GM21447 (cell line): ENCODE data around the gene RASD1.

Source experiments
- ATAC-seq: cut with Tn5 transposase; IDR thresholded peaks from one replicate; pipeline ENCODE4 v1.9.1; 2021; ENCODE audit not compliant: unreplicated experiment

Gene RASD1

DNA sequence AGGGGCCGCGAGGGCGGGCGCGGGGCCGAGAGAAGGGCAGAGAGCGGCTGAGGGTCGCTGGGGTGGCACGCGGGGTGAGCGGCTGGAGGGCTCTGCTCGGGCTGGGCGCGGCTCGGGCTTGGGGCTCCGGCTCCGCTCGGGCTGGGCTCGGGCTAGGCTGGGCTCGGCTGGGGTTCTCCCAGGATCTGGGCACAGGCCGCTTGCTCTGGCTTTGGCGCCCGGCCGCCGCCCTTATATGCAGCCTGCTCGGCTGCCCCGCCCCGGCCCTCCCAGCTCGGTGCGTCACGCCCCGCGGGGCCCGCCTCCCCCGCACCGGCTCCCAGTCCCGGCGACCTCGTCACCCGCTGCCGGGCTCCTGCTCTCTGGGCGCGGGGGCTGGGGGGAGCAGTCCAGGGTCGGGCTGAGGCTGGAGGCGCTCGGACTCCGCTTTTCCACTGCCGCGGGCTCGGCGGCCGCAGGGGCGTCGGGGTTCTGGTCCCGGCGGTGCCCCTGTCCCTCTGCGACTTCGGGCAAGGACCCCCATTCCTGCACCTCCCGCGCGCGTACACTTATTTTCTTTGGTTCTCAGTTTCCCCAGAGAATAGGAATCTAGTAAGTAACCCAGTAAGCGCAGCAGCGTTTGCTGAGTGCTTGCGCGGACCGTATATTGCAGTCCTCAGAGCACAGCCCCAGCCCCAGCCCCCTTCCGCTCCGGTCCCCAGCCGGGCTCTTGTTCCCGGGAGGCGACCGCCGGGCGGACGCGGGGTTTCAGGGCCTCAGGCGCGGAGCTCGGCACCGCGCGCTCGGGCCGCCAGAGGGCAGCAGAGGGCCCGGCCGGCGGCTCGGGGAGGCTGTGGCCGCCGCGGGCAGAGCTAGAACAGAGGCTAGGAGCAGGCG lies at the start of gene RASD1:
RASD1 (minus strand) TSS at position 207 of the 876 bp plus-strand sequence. CDS start 214 bp downstream, outside the sequence.
- peak; percentile 62 for ATAC-seq

DNA sequence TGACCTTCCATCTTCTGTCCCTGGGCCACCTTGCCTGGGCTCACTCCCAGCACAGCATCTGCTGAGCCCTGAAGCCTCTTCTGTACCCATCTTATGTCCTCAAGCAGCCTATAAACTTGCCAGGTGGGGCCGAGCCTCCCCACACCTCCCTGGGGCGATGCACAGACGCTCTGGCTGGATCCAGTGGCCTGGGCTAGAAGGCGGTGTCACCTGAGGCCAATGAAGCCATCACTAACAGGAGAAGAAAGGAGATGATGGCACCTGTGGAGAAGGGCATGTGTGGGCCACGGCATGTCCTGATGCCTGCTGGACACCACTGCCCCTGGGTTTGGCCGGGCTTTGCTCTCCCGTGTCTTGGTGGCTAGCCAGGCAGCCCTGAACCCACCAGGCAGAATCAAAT lies 49.8 kb upstream of the RASD1 start:
- ATAC-seq = no peak

DNA sequence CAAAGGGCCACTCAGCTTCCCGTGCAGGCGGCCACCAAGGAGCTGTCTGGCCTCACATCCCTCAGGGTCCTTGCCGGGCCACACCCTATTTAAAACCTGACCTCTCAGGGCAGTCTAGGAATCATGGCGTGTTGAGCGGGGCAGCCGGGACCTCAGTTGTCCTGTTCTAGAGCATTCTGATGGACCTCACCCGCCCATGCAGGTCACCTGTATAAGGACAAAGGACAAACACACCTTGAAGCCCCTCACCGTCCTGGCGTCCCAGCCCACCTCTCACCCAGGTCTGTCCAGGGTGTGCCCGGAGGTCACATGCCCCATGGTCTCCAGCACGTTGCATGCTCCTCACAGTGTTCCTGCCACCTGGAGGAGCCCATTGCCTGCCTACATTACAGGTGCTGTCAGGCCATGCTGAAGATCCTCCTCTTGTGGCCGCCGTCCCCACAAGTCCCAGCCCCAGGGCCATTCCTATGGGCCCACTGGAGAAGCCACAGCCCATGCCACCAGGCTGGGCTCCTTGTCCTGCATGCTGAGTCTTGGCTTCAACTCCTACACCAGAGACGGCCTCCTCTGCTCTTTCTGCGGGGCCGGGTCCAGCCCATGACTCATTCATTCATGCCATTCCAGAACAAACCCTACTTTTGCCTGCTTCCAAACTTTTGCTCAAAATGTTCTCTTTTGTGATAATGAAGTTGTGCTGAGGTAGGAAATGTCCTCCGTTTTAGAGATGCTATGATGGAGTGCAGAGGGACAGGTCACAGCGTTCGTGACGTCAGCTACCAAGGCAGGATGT lies 49.0 kb upstream of the RASD1 start:
- no peak for ATAC-seq

- ATAC-seq = no peak
Measured at GRCh38 chr17:17542906-17543635, 46.9 kb upstream of the RASD1 start.

DNA sequence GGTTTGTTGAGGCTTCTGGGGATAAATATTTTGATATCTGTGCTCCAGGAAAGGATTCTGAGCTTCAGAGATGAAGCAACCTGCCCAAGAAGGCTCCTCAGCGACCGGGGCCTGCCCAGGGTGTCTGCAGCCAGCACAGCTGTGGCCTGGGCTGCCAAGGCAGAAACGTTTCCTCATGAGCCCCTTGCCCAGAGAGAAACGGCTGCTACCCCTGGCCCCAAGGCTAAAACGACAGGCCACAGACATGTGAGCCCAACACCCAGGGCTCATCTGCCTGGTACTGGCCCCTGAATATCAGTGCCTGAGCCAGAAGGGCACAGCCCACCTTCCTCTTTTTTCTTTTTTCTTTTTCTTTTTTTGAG lies 45.4 kb upstream of the RASD1 start:
- ATAC-seq = no peak

DNA sequence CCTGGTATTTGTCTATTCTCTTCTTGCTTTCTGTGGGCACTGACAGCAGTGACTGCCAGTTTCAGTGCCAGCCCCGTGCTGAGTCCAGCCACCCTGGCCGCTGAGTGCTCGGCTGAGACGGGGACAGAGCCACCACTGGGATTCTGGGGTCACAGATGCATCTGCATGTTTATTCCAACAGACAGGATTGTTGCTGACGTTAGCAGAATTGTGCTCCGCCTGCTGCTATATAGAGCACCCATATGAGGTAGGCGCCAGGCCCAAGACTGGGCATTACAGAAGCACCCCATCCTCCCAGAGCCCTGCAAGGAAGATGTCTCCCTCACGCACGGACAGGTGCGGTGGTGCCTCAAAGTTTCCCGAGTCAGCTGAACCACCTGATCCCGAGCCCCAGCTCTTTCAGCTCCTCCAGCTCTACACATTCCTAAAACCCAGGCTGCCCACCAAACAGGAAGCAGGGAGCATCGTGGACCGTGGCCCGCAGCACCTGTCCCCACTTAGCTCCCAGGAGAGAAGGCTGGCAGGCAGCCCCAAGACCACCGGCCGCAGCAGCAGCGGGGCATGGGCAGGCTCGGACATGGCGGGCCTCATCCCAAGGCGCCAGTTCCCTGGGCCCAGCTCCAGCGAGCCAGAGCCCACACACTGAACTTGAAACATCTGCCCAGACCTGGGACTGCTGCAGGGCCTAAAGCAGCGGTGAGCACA lies 44.9 kb upstream of the RASD1 start:
- no peak for ATAC-seq

- ATAC-seq = no peak
Measured at GRCh38 chr17:17540278-17540906, 44.2 kb upstream of the RASD1 start.

GRCh38 chr17:17539591-17539990 lies 43.4 kb upstream of the RASD1 start:
- no peak for ATAC-seq

DNA sequence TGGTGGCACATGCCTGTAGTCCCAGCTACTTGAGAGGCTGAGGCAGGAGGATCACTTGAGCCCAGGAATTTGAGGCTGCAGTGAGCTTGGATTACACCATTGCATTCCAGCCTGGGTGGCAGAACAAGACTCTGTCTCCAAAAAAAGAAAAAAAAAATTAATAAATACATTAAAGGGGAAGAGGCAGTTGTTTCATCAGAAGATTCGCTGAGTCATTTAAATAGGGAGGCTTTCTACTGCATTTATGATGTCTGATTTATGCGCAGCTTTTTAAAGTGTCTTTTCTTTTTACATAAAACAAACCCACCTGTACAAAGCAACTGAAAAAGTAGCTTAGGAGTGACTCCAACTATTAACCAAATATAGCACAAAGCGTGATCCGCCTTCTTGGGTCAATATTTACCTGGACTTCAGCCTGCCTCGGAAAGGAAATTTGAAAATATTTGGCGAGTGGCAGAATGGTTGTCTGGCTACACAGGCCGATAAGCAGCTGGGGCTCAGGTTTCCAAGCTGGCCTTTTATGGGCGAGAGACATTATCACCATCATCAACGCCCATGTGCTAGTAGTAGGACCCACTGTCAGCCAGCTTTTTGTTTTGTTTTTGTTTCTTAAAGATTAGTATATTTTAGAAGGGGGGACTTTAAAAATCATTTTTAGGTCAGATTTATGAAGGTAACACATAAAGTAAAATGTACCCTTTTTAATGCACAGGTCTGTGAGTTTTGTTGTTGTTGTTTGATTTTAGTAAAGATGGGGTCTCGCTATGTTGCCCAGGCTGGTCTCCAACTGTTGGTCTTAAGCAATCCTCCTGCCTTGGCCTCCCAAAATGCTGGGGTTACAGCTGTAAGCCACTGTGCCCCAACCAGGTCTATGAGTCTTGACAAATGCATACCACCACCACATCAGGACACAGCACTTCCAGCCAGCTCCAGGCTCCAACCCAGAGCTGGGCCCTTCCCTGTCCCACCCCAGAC lies 42.5 kb upstream of the RASD1 start:
- ATAC-seq = no peak

- ATAC-seq = no peak
Measured at GRCh38 chr17:17537311-17538099, 41.3 kb upstream of the RASD1 start.

DNA sequence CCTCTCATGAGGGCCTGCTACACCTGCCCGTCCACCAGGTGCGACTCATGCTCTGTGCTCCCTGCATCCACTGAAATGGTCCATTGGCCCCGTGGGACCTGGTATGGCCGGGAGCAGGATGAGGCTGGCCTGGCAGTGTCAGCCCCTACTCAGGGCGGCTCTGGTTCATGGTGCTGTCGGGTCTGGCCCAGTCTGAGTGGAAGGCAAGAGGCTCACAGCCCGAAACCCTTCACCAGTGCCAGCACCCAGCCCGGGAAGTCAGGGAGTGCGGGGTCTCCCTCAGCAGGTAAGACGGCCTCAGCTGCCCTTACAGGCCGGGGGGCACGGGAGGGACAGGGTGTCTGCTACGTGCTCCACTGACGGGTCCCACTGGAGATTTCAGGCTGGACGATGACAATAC lies 40.5 kb upstream of the RASD1 start:
- no peak for ATAC-seq

GRCh38 chr17:17535957-17536356 lies 39.8 kb upstream of the RASD1 start:
- ATAC-seq = no peak

- no peak for ATAC-seq
Measured at GRCh38 chr17:17533901-17534441, 37.8 kb upstream of the RASD1 start.

- ATAC-seq = no peak
Measured at GRCh38 chr17:17532991-17533390, 36.8 kb upstream of the RASD1 start.

DNA sequence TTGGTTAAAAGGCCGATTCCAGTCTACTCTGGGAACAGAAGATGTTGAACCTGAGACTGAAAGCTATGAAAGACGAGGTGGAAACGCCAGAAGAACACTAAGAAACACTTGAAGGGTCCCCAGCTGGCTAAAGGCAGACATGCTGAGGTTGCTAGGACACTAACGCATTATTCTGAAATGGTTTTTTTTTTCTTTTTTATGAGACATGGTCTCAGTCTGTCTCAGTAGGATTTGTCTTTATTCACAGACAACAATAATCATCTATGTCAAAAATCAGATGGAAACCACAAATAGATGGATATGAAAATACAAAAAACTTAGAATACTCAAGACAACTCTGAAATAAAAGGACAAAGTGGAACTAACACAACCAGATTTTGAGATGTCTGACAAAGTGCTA lies 35.0 kb upstream of the RASD1 start:
- ATAC-seq = no peak

DNA sequence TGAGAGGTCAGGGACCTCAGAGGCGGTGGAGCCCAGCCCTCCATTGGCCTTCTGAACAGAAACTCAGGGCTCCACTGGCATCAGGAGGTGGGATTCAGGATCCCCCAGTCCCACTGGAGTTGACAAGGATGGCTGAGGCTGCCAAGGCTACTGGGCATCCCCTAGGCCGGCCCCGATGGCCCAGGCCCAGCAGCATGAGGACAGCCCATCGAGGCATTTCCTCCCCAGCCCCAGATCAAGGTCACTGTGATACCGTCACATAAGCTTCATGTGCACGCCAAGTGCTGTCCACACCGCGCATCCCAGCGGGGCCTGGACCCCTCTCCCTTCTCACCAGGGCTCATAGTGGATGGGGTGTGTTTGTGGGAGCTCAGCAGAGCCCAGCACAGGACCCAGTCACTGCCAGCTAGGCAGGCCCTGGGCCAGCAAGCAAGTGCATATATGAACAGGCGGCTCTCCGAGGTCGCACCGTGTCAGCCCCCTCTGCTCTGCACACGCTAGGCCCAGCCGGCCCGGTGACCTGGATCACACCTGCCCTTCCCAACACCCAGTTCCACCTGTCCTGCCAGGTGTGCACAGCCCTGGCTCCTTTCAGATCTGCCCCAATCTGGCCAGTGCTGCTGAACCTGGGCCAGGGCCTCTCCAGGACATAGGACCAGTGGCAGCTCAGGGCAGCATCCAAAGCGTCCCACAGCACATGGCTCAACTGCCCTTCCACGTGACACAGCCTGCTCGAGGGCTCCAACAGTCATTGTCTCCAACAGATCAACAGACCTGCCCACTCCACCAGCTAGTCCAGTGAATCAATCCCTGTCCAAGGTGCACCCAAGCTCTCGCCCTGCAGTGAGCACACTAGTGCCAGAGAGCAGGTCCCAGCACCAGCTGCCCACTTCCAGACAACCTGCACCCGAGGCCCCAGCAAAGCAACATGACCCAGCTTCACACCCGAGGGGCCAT lies 32.8 kb upstream of the RASD1 start:
- no peak for ATAC-seq

GRCh38 chr17:17527956-17528500 lies 31.8 kb upstream of the RASD1 start:
- no peak for ATAC-seq
